Hepatocyte (in vitro differentiated cells): ENCODE measurements around the gene KCNJ12. TPM values are rescaled to one million over a fixed set of nuclear protein-coding genes. Genes with fewer than 3 reads are reported as not detected.

Experiments used
- DNase-seq: peaks from one replicate; pipeline ENCODE4 v3.0.0-alpha.2; 2016; ENCODE audit warnings: low spot score
- H2AFZ ChIP-seq: fragments of 200-600 bp; sonication (generic); 2 replicates; pipeline ENCODE4 v1.6.0; 2016; ENCODE audit warnings: antibody characterized with exemption, mild to moderate bottlenecking
- H3K27ac ChIP-seq: fragments of 200-600 bp; sonication (generic); 2 replicates; pipeline ENCODE4 v1.5.1; 2016; ENCODE audit warnings: mild to moderate bottlenecking
- H3K27me3 ChIP-seq: fragments of 200-600 bp; sonication (generic); 2 replicates; pipeline ENCODE4 v1.6.1; 2016
- H3K36me3 ChIP-seq: fragments of 200-600 bp; sonication (generic); replicated peaks from 2 replicates; pipeline ENCODE4 v1.5.1; 2016; ENCODE audit warnings: low read depth; ENCODE audit not compliant: insufficient read depth
- H3K4me1 ChIP-seq: fragments of 200-600 bp; sonication (generic); 2 replicates; pipeline ENCODE4 v1.5.1; 2016; ENCODE audit warnings: mild to moderate bottlenecking, moderate library complexity; ENCODE audit not compliant: insufficient read depth
- H3K4me2 ChIP-seq: fragments of 200-600 bp; sonication (generic); 2 replicates; pipeline ENCODE4 v1.6.0; 2016
- H3K4me3 ChIP-seq: fragments of 200-600 bp; sonication (generic); 2 replicates; pipeline ENCODE4 v1.5.1; 2016; ENCODE audit warnings: mild to moderate bottlenecking
- H3K79me2 ChIP-seq: fragments of 200-600 bp; sonication (generic); 2 replicates; pipeline ENCODE4 v1.6.0; 2017; ENCODE audit warnings: mild to moderate bottlenecking
- H3K9me2 ChIP-seq: fragments of 200-600 bp; sonication (generic); replicated peaks from 2 replicates; pipeline ENCODE4 v1.6.0; 2017; ENCODE audit warnings: mild to moderate bottlenecking; ENCODE audit not compliant: insufficient read depth
- H3K9me3 ChIP-seq: fragments of 200-600 bp; sonication (generic); 2 replicates; pipeline ENCODE4 v1.5.1; 2016; ENCODE audit warnings: low read depth, mild to moderate bottlenecking
- H4K20me1 ChIP-seq: fragments of 200-600 bp; sonication (generic); 2 replicates; pipeline ENCODE4 v1.6.0; 2016; ENCODE audit warnings: mild to moderate bottlenecking; ENCODE audit not compliant: insufficient read depth, poor library complexity, severe bottlenecking
- CTCF ChIP-seq: fragments of 200-600 bp; sonication (generic); IDR thresholded peaks from 2 replicates; pipeline ENCODE4 v1.5.1; 2016; ENCODE audit warnings: antibody characterized with exemption, mild to moderate bottlenecking; ENCODE audit not compliant: poor library complexity
- EZH2 ChIP-seq: fragments of 200-600 bp; sonication (generic); IDR thresholded peaks from 2 replicates; pipeline ENCODE4 v1.6.1; 2016; ENCODE audit warnings: antibody characterized with exemption, mild to moderate bottlenecking, borderline replicate concordance
- EZH2phosphoT487 ChIP-seq: fragments of 200-600 bp; sonication (generic); IDR thresholded peaks from one replicate; pipeline ENCODE4 v1.6.1; 2018; ENCODE audit warnings: antibody characterized with exemption, mild to moderate bottlenecking, low read depth, moderate library complexity; ENCODE audit not compliant: unreplicated experiment, severe bottlenecking
- WGBS: methylation state at CpG from one replicate; pipeline ENCODE4 v1.1.6; 2016; ENCODE audit warnings: low lambda C conversion rate; ENCODE audit errors: missing lambda C conversion rate; 5-methylcytosine and 5-hydroxymethylcytosine counted together
- polyA plus RNA-seq: library from polyadenylated mRNA; unstranded; fragments of >200 nt; fragmentation: Nextera tagmentation; extraction: Ambion mirVana; gene quantifications from 2 replicates; pipeline ENCODE4 v1.2.1, GENCODE V29; 2016
- total RNA-seq: library from RNA; depleted of rRNA; stranded (reverse); fragments of >200 nt; gene quantifications from 2 replicates; pipeline ENCODE4 v1.2.3, GENCODE V29; 2014

Gene KCNJ12
- total and polyA plus RNA-seq, 2 experiments from 2014 or later, result 0.15 to 0.73 TPM

- no peak for DNase-seq
- no peak for TF ChIP-seq EZH2phosphoT487
- TF ChIP-seq EZH2, result no peak
- TF ChIP-seq CTCF, result no peak
- 86% methylated on average over 9 of the region's 9 CpGs for WGBS
- no peaks in the 10 kb centered on the region for H3K9me2 ChIP-seq
- no peaks in the 10 kb centered on the region for H3K36me3 ChIP-seq
- H3K4me3 ChIP-seq, result no peak overlapping the region
- no peaks in the 10 kb centered on the region for H3K27me3 ChIP-seq
- no peak overlapping the region for H3K27ac ChIP-seq
- no peak overlapping the region for H3K4me2 ChIP-seq
- no peaks in the 10 kb centered on the region for H3K9me3 ChIP-seq
- H4K20me1 ChIP-seq, result no peaks in the 10 kb centered on the region
- no peaks in the 10 kb centered on the region for H3K4me1 ChIP-seq
- no peak overlapping the region for H2AFZ ChIP-seq
- no peaks in the 10 kb centered on the region for H3K79me2 ChIP-seq
Measured at GRCh38 chr17:21390294-21390693, 14.1 kb downstream of the KCNJ12 start.

- Histone ChIP-seq H3K9me3 (no peaks in the 10 kb centered on the region), H3K4me2 (no peak overlapping the region), H4K20me1 (no peaks in the 10 kb centered on the region), H3K27me3 (no peaks in the 10 kb centered on the region), H3K27ac (no peak overlapping the region), H3K79me2 (no peaks in the 10 kb centered on the region), H3K36me3 (no peaks in the 10 kb centered on the region), H2AFZ (no peak overlapping the region), H3K4me1 (peaks cover 2% of the 10 kb centered on the region), H3K4me3 (no peak overlapping the region), H3K9me2 (no peaks in the 10 kb centered on the region)
- TF ChIP-seq EZH2phosphoT487 (no peak), CTCF (no peak), EZH2 (no peak)
- DNase-seq, result no peak
- 66% methylated on average over 7 of the region's 7 CpGs for WGBS
Measured at GRCh38 chr17:21392266-21392665, 16.1 kb downstream of the KCNJ12 start.

- Histone ChIP-seq H3K4me1 (peaks cover 2% of the 10 kb centered on the region), H3K27me3 (no peaks in the 10 kb centered on the region), H3K79me2 (no peaks in the 10 kb centered on the region), H3K9me3 (no peaks in the 10 kb centered on the region), H3K4me3 (no peak overlapping the region), H4K20me1 (no peaks in the 10 kb centered on the region), H3K4me2 (no peak overlapping the region), H3K36me3 (no peaks in the 10 kb centered on the region), H2AFZ (no peak overlapping the region), H3K9me2 (no peaks in the 10 kb centered on the region), H3K27ac (no peak overlapping the region)
- 71% methylated on average over 2 of the region's 2 CpGs for WGBS
- TF ChIP-seq CTCF (no peak), EZH2 (no peak), EZH2phosphoT487 (no peak)
- DNase-seq, result no peak
Measured at GRCh38 chr17:21394265-21394664, 18.1 kb downstream of the KCNJ12 start.

- H3K4me1 ChIP-seq, result peaks cover 2% of the 10 kb centered on the region
- no peak overlapping the region for H3K4me3 ChIP-seq
- TF ChIP-seq CTCF, result no peak
- TF ChIP-seq EZH2, result no peak
- TF ChIP-seq EZH2phosphoT487, result no peak
- no peaks in the 10 kb centered on the region for H3K79me2 ChIP-seq
- H3K4me2 ChIP-seq, result no peak overlapping the region
- no peaks in the 10 kb centered on the region for H3K27me3 ChIP-seq
- no peaks in the 10 kb centered on the region for H3K9me3 ChIP-seq
- DNase-seq, result no peak
- H2AFZ ChIP-seq, result no peak overlapping the region
- no peak overlapping the region for H3K27ac ChIP-seq
- no peaks in the 10 kb centered on the region for H3K36me3 ChIP-seq
- H4K20me1 ChIP-seq, result no peaks in the 10 kb centered on the region
- H3K9me2 ChIP-seq, result no peaks in the 10 kb centered on the region
- 96% methylated on average over 5 of the region's 5 CpGs for WGBS
Measured at GRCh38 chr17:21395764-21396163, 19.6 kb downstream of the KCNJ12 start.
